ENCODE results near the gene RPS6KA1. TPM values are rescaled to one million over a fixed set of nuclear protein-coding genes. Genes with fewer than 3 reads are reported as not detected.

The RPS6KA1 gene
- total and polyA plus RNA-seq, 10 of the 15 experiments (the other 5 are each of a cell fraction or from before 2014, with no cell fraction given), result 5.0 to 136 (median 91.5) TPM

- TF ChIP-seq, protein P1, sequence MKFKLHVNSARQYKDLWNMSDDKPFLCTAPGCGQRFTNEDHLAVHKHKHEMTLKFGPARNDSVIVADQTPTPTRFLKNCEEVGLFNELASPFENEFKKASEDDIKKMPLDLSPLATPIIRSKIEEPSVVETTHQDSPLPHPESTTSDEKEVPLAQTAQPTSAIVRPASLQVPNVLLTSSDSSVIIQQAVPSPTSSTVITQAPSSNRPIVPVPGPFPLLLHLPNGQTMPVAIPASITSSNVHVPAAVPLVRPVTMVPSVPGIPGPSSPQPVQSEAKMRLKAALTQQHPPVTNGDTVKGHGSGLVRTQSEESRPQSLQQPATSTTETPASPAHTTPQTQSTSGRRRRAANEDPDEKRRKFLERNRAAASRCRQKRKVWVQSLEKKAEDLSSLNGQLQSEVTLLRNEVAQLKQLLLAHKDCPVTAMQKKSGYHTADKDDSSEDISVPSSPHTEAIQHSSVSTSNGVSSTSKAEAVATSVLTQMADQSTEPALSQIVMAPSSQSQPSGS (IDR thresholded peaks at IDR 0.05; ENCODE audit: low read length), result peak; percentile 67
- peak; percentile 10; the same call in 1 of the 2 replicates for TF ChIP-seq PAX5 (IDR thresholded peaks at IDR 0.05; ENCODE audit: borderline replicate concordance, low read depth, low read length)
- TF ChIP-seq PML (IDR thresholded peaks at IDR 0.05; ENCODE audit: low read length), result no peak
- TF ChIP-seq HCFC1 (IDR thresholded peaks at IDR 0.05; ENCODE audit: low read length), result no peak
- no peak for TF ChIP-seq PKNOX1 (IDR thresholded peaks at IDR 0.05)
- 0 out of 2 replicates have a peak, but pooled peaks have one; percentile 24 for TF ChIP-seq YY1 (IDR thresholded peaks at IDR 0.05; ENCODE audit: low read depth, low read length)
- TF ChIP-seq SRF (IDR thresholded peaks at IDR 0.05; ENCODE audit: low read depth in 2 of 2, low read length in 2 of 2), result no peak
- TF ChIP-seq REST (IDR thresholded peaks at IDR 0.05; ENCODE audit: low read depth, low read length), result peak; percentile 84
- TF ChIP-seq EZH2 (IDR thresholded peaks at IDR 0.05; ENCODE audit: borderline replicate concordance, control insufficient read depth, low read depth, low read length), result no peak
- TF ChIP-seq, protein P2, sequence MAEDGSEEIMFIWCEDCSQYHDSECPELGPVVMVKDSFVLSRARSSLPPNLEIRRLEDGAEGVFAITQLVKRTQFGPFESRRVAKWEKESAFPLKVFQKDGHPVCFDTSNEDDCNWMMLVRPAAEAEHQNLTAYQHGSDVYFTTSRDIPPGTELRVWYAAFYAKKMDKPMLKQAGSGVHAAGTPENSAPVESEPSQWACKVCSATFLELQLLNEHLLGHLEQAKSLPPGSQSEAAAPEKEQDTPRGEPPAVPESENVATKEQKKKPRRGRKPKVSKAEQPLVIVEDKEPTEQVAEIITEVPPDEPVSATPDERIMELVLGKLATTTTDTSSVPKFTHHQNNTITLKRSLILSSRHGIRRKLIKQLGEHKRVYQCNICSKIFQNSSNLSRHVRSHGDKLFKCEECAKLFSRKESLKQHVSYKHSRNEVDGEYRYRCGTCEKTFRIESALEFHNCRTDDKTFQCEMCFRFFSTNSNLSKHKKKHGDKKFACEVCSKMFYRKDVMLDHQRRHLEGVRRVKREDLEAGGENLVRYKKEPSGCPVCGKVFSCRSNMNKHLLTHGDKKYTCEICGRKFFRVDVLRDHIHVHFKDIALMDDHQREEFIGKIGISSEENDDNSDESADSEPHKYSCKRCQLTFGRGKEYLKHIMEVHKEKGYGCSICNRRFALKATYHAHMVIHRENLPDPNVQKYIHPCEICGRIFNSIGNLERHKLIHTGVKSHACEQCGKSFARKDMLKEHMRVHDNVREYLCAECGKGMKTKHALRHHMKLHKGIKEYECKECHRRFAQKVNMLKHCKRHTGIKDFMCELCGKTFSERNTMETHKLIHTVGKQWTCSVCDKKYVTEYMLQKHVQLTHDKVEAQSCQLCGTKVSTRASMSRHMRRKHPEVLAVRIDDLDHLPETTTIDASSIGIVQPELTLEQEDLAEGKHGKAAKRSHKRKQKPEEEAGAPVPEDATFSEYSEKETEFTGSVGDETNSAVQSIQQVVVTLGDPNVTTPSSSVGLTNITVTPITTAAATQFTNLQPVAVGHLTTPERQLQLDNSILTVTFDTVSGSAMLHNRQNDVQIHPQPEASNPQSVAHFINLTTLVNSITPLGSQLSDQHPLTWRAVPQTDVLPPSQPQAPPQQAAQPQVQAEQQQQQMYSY (CRISPR knock-in tag; IDR thresholded peaks at IDR 0.05), result no peak
- TF ChIP-seq SIX5 (IDR thresholded peaks at IDR 0.05; ENCODE audit: low read depth, low read length, severe bottlenecking), result no peak
These were observed 50.1 kb downstream of the RPS6KA1 start (continued) for GRCh38 chr1:26579681-26580111.
